NCI-H128 (cell line): ENCODE measurements around the gene IL24.
"Not testable (repeated sequence)": the region's sequence is repeated elsewhere in the genome, so short reads cannot be mapped to it uniquely, and the experiment has no call there.

Source experiments
- DNase-seq: peaks from one replicate; lab custom pipeline; 2025; ENCODE audit not compliant: unreplicated experiment; lab: John Stamatoyannopoulos, UW

IL24 gene

DNA sequence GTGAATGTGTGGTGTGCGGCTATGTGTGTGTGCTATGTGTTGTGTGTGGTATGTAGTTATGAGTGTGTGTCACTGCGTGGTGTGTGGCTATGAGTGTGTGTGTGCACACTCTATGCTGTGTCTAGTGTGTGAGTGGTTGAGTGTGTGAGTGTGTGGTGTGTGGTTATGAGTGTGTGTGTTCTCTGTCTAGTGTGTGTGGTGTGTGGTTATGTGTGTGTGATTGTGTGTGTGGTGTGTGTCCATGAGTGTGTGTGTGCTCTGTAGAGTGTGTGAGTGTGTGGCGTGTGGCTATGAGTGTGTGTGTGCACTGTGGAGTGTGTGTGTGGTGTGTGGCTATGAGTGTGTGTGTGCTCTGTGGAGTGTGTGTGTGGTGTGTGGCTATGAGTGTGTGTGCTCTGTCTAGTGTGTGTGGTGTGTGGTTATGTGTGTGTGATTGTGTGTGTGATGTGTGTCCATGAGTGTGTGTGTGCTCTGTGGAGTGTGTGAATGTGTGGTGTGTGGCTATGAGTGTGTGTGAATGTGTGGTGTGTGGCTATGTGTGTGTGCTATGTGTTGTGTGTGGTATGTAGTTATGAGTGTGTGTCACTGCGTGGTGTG, 26.8 kb downstream of the IL24 start:
- not testable (repeated sequence) for DNase-seq

DNA sequence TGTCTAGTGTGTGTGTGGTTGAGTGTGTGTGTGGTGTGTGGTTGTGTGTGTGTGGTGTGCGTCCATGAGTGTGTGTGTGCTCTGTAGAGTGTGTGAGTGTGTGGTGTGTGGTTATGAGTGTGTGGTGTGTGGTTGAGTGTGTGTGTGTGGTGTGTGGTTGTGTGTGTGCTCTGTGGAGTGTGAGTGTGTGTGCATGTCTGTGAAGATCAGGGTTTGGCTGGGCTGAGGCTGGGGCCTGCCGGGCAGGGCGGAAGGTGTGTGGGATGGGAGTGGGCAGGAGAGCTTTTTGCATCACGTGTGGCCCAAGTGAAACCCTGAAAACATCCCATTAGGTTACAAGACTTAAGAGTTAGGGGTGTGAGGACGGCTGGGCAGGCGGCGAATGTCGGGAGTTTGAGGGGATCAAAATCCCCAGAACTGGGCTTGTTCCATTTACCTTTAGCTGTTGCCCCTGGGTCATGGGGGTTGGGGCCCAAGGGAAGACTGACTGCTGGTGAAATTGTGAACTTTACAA, 27.4 kb downstream of the IL24 start:
- DNase-seq: no peak

DNA sequence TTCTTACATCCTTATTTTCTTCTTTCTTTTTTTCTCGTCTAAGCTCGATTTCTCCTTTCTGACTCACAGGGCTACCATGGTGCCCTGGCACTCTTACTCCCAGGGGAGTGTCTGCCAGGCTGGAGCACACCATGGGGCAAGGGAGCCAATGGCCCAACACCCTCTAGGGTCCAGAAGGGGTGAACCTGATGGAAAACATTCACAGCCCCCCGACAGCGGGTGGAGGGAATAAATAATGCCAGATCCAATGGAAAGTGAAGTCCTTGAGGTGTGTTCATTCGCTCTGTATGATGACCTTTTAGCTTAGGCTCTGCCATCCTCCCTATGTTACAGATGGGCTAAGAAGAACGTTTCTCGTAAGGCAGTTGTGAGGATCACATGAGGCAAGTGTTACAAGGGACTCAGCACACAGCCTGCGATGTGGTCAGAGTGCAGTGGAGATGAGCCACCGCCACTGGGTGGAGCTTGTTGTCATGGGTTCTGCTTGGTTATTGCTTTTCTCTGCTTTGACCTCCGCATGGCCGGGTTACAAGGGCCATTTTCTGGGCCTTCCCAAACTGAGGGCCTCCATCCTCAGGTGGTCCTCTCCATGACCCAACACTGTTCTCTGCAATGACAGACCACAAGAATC, 28.0 kb downstream of the IL24 start:
- DNase-seq: no peak

DNA sequence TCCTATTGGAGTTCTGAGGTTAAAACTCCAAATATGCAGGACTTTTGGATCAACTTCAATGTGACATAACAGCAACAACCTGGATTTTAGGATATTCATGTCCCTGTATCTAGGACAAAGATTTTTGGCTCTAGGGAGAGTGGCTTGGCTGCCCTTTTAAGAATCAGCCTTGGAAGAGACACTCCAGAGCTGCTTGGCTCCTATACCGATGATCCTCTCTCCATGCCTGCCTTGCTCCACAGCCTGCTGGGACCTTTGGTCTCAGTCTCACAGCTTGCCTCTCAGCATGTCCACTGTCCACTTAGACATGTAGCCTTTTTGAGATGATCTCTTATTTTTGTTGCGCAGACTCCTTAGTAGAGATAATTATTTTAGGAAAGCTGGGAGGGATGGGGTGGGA, 29.0 kb downstream of the IL24 start:
- no peak for DNase-seq

DNA sequence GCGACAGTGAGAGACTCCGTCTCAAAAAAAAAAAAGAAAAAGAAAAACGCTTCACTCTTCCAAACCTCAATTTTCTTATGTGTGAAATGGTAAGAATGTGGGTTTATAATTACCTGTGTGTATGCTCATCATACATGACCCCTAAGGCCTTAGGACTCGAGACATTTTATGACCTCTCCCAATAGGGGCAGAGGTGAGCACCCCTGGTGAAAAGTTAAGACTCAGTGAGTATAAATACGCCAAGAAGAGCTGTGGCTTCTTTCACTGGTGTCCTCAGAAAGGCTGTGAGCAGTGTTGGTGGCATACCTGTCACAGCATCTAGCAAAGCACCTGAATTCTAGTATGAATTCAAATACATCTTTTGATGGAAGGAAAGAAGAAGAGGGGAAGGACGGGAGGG, 32.3 kb downstream of the IL24 start:
- DNase-seq: no peak

DNA sequence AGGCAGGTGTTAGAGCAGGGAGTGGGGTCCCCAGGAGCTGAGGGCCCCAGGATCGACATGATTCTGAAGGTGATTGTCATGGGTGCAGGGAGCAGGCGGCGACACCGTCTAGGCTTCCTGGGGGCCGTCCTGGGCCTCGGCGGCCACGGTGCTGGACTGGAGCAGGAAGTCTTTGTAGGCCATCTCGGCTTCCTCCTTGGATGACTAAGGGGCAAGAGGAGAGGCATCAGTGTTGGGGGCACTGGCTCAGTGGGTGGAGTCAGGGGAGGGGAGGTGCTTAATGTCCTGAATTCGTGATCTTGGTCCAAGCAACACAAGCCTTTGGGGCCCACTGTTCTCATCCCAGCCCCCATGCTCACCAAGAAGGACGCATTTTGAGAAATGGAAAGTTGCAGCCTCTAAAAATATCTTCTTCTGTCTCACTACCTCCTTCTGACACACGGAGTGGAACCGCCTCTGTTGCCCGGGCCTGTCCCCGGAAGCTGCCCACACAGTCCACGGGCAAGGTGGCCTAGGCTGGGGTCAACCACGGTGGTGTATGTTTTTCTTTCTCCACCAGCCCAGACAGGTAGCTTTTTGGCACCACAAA, 33.1 kb downstream of the IL24 start:
- DNase-seq: no peak

DNA sequence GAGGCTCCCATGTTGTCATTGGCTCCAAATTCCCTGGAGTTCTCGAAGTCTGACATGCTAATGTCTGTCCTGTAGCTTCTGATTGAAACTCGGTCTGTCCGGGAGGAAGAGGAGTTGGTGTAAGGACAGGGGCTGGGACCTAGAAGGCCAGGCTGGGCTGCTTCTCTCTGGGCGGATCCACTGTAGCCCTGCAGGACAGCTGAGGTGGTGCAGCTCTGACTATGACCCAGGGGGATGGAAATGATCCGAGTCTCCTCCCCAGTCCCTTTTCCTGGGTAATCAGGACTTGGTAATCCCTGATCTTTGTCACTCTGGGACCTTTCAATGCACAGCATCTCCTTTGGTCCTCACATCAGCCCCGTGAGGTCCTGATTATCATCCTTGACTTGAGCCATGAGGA, 34.5 kb downstream of the IL24 start:
- DNase-seq: no peak

- no peak for DNase-seq
These were observed 34.9 kb downstream of the IL24 start for GRCh38 chr1:206932177-206932576.

- no peak for DNase-seq
These were observed 36.2 kb downstream of the IL24 start for GRCh38 chr1:206933333-206933945.

DNA sequence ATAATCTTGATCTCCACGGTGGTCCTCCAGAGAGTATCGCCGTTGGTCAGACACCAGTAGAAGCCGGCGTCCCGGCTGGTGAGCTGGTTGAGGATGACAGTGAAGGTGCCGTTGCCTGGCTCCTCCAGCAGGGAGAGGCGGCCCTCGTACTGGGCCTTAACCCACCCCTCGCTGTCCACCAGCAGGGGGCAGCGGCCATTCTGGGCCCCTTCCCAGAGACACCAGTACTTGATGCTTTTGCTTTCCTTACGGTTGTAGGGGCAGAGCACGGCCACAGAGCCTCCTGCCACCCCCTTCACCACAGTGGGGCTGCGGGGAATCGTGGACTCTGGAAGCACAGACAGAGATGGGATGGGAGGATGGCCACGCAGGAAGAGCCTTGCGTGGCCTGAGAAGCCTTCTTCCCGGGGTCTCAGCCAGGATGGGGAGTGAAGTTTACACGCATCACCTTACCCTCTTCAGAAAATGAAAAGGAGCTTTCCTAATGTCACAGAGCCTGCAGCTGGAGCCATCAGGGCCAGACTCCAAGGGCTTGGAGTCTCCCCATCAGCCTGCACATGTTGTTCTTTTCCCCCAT, 38.3 kb downstream of the IL24 start:
- no peak for DNase-seq

DNA sequence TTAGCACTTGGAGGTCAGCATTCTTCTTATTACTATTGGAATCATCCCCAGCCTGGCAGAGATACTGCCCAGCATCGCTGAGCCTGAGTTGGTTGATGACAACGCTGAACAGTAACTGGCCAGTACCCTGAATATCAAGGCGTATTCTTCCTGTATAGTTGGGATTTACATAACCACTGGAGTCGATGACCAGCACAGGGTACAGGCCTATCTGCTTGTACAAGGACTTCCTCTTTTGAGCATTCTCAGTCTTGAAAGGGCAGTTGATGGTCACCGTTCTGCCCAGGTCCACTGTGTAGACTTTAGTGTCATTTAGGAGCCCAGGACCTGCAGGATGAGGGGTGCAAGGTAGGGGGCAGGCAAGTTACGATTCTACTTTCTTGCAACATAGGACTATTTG, 40.2 kb downstream of the IL24 start:
- no peak for DNase-seq

DNA sequence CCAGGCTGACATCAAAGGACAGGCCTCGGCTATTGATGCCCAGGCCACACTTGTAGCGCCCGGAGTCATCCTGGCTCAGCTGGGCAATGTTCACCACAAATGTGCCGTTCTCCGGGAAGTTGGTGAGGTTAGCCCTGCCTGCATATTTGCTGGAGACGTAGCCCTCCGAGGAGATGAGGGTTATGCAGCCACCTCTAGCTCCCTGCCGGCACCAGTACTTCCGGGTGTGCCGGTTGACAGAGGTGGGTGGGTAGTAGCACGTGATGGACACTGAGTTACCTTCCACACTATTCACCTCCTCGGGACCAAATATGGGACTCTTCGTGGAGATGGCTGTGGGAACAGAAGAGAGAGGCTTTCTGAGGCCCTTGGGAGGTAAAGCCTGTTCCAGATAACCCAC, 41.9 kb downstream of the IL24 start:
- DNase-seq: no peak

DNA sequence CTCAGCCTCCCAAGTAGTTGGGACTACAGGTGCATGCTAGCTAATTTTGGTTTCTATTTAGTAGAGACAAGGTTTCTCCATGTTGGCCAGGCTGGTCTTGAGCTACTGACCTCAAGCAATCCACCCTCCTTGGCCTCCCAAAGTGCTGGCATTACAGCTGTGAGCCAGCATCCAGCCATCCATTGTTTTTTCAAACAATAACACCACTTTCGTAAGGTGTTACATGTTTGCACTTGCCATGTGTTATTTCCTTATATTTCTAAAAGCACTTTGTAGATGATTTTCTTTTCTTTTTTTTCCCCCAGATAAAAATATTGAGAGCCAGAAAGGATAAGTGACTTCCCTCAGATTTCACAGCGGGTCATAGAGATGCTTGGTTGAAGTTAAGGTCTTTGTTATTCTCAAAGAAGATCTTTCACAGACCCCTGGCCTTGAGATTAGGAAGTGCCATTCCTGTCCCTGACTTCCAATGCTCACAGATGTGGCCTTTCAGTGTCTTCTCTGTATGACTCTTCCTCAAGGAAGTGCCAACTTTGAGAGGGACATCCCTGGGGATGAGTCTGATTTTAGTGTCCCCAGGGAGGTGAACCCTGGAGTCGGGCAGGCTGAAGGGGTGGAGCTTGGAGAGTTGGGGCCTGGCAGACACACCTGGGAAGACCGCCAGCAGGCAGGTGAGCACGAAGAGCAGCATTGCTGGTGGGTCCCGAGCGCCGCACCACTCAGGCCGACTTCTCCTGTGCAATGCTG, 42.8 kb downstream of the IL24 start:
- DNase-seq: no peak

DNA sequence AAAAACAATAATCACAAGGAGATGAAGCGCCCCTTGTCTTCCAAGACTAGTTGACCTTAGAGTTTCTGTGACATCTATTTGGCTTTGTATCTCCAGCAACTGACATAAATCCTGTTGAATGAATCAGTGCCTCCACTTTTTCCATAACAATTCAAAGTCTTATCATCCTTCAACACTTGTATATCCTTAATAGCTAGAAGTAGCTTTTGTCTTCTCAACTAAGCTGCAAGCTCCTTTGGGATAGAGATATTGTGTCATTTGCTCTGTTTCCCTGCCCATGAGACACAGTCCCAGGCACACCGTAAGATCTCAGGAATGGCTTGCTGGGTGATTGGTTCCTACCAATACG, 43.3 kb downstream of the IL24 start:
- DNase-seq: no peak

GRCh38 chr1:206941766-206942418, 44.6 kb downstream of the IL24 start:
- no peak for DNase-seq

DNA sequence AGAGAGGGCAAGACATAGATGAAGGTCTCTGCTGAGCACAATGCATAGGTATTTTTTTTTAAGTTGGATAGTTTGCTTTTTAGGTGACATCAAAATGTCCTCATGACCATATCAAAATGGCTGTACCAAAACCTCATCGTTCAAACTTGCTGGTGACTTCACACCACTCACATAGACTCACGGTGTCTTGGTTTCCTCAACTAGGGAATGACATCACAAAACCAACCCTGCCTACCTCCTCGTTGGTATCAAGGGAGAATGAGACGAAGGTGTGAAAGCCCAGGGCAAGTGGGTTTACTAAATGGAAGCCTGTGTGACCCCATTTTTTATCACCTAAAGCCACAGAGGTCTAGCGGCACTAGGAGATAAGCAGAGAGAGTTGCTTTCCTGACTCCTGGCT, 47.5 kb downstream of the IL24 start:
- no peak for DNase-seq

DNA sequence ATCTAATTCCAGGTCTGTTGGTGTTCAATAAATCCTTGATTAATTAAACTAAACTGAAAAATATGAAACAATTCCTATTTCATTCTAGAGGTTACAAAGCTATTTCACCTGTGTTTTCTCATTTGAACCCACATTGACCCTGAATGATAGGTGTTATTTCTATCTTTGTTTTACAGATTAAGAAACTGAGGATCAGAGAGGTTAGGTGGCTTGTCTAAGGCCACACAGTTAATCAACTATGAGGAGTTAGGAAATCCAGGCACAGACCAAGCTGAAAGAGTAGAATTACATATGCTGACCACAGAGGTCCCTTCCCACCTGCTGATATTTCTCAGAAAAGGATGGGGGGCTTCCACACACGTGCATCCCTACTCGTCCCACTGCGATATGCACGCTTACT, 48.5 kb downstream of the IL24 start:
- DNase-seq: no peak

DNA sequence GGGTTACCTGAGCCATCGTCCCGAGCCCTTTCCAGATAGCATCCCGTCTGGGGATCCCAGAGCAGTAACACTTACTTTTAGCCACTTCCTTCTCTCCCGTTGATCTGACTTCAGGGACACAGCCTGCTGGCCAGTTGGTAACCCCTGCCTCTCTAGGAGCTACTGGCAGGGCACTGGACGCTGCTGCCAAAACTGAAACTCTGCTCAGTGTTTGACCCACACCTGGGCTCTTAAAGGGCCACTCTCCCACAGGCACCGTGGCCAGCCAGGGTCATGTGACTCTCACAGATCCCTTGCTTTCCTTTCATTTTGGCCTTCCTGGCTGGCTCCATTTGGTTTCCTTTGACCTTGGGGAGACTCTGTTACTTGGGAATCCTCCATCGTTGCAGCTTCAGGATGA, 49.0 kb downstream of the IL24 start, which contains the start of gene PIGR:
PIGR (minus strand) TSS at position 206 of the 400 bp plus-strand sequence. CDS start 5,935 bp downstream, outside the sequence.
- DNase-seq: no peak

GRCh38 chr1:206947255-206947654, 50.0 kb downstream of the IL24 start:
- no peak for DNase-seq

DNA sequence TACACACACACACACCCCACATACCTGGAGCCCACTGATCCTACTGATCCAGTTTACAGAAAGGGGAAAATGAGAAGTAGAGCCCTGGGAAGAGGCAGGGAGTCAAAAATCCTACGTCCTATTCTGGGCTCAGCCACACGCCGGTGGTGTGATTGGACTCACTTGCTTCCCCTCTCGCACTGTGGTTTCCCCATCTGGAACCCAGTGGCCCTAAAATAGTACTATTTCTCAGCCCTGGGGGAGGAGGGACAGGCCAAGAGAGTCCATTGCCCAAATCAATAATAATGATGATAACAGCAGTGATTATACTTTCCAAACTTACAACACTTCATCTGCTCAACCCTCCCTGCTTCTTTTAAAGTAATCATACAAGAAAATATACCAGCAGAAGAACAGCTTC, 52.0 kb downstream of the IL24 start:
- DNase-seq: no peak

DNA sequence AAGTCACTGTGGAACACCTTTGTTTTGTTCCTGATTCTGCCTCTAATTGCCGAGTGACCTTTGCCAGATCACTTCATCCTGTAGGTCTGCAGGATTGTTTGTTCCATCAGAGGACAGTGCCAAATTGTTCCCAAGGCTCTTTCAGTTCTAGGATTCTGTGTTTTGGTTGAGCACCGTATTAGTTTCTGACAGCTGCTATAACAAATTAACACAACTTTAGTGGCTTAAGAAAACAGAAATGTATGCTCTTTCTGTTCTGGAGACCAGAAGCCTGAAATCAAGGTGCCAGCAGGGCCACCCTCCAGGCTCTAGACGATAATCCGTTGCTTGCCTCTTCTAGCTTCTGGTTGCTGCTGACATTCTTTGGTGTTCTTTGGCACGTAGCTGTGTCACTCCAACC, 52.4 kb downstream of the IL24 start:
- DNase-seq: no peak
